Cortex of kidney (tissue), 1 donor: ENCODE data around the gene POLR3A.

Source experiments
- DNase-seq: peaks from one replicate; lab custom pipeline; 2025; lab: John Stamatoyannopoulos, UW

POLR3A gene

DNA sequence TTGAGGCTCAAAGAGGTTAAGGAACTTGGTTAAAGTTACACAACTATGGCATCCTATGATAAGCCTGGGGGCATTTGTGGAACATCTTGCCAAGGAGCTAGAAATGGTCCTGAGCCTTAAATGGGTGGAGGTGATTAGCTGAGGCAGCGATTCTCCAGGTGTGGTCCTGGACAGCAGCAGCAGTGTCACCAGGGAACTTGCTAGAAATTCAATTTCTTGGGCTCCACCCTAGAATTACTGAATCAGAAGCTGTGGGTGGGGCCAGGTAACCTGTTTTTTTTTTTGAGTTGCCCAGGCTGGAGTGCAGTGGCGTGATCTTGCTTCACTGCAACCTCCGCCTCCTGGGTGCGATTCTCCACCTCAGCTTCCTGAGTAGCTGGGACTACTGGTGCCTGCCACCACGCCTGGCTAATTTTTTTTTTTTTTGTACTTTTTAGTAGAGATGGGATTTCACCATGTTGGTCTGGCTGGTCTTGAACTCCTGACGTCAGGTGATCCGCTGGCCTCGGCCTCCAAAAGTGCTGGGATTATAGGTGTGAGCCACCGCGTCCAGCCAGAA lies 17.5 kb upstream of the POLR3A start:
- no peak for DNase-seq

- no peak for DNase-seq
These were observed 16.5 kb upstream of the POLR3A start for GRCh38 chr10:78045856-78046255.

DNA sequence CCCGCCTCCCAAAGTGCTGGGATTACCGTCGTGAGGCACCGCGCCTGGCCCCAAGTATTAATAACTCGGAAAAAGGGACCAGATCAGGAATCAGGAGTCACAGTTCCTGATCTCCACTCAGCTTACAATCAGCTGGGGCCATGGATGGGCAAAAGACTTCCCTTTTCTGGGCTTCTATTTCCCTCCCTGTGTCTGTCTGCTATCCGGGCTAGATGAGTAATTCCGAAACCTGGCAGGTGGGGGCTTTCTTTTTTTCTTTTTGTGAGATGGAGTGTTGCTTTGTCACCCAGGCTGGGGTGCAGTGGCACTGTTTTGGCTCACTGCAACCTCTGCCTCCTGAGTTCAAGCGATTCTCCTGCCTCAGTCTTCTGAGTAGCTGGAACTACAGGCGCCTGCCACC lies 15.9 kb upstream of the POLR3A start:
- no peak for DNase-seq

- no peak for DNase-seq
These were observed 15.4 kb upstream of the POLR3A start for GRCh38 chr10:78044699-78045098.

DNA sequence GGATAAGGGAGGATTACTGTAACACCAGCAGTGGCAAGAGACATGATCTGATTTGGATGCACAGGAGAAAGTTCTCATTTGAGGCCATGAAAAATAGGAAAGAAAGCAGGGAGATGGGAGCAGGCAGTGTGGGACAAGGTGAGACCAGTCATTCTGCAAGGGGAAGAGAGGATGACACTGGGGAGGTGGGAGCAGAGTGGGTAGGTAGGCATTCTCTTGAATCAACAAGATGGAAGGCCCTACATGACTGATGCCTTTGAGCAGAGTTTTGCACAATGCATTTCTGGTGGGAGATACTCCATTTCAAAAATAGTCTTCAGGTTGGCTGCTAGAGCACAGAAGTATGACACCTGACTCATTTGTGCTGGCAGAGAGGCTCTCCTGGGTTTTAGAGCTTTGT lies 14.9 kb upstream of the POLR3A start:
- no peak for DNase-seq

- DNase-seq: no peak
These were observed 13.4 kb upstream of the POLR3A start for GRCh38 chr10:78042752-78043104.

DNA sequence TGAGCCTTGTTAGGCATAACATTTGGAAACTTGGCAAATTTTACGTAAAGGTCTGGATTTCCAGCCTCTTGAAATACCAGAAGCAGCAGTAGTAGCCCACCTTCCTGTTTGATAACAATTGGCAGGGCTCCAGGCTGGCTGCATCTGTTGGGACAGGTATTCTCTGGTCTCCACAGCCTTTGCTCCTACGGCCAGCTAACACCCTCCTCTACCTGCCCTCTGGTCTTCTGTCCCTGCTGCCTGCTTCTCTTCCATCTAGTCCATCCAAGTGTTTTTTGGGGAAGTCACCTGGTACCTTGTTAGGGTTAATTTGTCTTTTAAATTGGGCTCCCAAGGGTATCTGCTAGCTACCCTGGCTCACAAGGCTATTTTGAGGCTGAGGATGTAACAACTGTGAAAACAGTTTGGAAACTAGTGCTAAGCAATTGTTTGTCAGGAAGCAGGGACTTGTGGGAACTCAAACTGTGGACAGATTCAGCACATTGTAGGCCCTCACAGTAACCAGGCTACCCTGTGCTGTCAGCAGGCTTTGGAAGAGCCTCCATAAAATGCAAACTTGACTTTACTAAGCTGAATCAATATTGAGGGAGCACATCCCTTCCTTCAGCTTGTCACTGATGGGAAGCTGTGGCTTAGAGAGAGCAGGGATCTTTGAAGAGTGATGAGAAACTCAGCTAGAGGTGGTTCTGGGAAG lies 12.9 kb upstream of the POLR3A start:
- no peak for DNase-seq

- no peak for DNase-seq
These were observed 12.1 kb upstream of the POLR3A start for GRCh38 chr10:78041170-78042057.

GRCh38 chr10:78039743-78040142 lies 10.4 kb upstream of the POLR3A start:
- no peak for DNase-seq

GRCh38 chr10:78038791-78039547 lies 9.7 kb upstream of the POLR3A start:
- DNase-seq: no peak

DNA sequence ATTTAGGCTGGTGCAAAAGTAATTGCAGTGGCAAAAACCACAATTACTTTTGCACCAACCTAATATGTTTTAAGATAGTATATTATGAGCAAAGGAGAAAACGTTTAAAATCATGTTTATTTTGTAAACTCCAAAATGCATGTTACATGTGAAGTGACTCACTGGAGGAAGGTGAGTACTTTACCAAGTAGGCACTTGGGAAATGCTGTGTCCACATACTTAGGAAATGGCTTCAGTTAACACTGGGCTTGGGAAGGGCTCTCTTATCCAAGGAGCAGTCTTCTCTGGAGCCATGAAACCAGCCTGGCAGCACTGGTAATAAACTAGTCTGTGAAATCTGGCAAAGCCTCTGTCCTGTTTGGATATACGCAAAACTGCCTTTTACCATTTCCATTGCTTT lies 8.8 kb upstream of the POLR3A start:
- no peak for DNase-seq

DNA sequence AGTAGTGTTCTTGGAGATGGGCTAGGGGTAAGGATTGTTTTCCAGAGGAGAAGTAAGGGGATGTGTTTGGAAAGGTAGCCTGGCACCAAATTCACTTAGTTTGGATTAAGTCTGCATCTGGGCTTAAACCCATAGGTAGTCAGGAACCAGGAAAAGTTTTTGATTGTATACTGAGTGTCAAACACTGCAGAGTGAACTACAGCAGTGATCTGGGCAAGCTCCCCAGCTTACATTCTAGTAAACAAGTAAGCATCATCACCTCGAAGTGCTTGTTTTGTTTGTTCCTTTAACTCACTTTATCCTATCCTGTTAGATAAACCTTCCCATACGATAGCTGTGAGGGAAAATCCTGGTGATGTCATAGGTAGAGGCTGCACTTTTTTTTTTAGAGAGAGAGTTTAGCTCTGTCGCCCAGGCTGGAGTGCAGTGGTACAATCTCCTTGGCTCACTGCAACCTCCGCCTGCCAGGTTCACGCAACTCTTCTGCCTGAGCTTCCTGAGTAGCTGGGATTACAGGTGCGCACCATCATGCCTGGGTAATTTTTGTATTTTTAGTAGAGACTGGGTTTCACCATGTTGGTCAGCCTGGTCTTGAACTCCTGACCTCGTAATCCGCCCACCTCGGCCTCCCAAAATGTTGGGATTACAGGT lies 6.7 kb upstream of the POLR3A start:
- no peak for DNase-seq

DNA sequence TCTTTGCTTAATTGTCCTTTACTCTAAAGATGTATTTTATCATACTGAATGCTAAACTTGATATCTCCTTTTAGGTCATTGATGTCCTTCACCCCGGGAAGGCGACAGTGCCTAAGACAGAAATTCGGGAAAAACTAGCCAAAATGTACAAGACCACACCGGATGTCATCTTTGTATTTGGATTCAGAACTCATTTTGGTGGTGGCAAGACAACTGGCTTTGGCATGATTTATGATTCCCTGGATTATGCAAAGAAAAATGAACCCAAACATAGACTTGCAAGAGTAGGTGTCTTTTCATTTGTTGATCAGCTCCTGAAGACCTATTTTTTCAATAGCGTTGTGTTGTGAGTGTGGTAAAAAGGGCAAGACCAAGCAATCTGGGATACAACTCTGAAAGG lies 6.1 kb upstream of the POLR3A start:
- no peak for DNase-seq

DNA sequence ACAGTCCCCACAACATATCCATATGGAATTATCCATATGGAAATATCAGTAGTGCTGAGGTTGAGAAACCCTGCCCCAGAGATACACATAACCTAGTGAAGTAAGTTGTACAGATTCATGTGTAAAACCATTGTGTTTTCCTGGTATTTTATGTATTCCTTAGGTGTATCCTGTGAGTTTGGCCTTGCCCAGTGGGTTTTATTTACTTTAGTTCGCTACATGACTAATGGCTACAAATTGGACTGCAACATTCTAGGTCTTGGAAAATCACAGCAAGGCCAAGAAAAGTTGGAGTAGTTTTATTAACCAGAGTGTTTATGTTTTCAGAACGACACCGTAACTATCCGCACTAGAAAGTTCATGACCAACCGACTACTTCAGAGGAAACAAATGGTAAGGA lies 5.7 kb upstream of the POLR3A start:
- no peak for DNase-seq

DNA sequence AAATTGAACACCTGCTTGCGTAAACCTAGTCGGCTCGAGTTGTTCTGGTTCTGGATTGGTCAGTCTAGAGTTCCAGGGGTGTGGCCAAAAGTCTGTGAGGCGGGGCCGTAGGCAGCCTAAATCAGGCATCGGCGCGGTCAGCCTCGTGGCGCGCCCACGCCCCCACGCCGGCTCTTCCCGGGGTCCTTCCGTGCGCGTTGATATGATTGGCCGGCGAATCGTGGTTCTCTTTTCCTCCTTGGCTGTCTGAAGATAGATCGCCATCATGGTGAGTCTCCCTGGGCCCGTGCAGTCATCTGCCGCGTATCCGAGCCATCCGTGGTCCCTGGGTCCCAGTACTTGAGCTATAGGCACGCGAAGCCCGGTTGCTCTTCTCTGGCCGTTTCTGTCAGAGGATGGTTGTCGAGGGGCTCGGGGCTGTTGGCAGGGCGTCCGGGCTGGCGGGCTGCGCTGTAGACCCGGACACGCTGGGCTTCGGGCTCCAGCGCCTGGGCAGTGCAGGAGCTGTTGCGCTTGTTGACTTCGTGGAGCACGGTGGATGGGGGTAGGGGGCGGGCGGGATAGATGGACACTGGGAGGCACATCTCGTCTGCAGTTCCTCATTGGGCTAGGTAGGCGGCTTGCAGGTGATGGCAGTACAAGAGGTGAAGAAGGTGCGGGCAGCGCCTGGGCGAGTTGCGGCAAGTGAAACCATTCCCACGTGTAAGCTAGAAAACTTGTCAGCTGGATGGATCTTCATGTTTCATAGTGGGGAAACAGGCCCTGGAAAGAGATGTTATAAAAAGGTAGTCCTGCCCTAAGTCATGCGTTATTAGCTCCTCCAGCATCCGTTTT lies 4.5 kb upstream of the POLR3A start, which contains the start of gene RPS24:
RPS24 (plus strand) TSS at position 227 of the 834 bp plus-strand sequence; CDS start at position 266, 39 bp downstream.
- DNase-seq: peak; percentile 28

GRCh38 chr10:78033387-78033636 lies 4.0 kb upstream of the POLR3A start:
- DNase-seq: no peak

GRCh38 chr10:78028438-78029268 lies 662 bp downstream of the POLR3A start:
- no peak for DNase-seq

DNA sequence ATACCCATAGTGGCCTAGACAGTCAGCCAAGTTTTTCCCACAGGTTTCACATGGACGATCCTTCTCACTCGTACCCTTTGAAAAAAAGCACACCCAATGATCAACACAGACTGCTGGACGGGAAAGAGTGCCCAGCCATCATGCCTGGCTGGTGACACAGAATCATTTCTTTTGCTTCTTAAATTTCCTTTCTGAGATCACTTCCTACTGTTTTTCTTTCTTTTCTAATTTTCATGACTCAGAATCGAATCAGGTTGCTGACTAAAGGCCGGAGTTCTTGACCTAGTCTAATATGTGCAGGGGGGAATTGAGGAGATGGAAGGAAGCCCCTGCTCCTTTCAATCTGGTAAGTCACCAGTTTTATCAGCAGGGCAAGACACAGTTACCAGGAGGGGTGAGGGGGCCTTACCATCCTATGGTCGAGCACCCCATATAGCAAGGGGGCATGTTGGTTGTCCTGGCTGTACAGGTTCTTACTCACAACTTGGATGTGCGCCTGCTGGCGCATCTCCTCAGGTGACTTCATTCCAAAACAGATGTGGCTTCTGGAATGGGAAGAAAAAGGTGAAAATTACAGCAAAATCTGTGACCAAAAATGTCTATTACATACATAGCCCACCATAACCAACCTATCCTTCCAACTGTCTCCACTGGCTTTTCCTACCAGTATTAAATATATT lies 3.5 kb downstream of the POLR3A start:
- no peak for DNase-seq

DNA sequence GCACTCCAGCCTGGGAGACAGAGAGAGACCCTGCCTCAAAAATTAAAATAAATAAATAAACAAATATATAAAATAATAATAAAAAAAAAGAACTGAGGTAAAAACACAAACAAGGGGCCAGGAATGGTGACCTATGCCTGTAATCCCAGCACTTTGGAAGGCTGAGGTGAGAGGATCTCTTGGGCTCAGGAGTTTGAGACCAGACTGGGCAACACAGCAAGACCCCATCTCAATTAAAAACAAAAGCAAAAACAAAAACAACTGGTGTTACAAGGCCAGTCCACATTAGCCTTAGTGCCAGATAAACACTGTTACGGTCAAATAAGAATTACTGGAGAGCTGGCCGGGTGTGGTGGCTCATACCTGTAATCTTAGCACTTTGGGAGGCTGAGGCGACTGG lies 5.6 kb downstream of the POLR3A start:
- DNase-seq: no peak

- DNase-seq: no peak
These were observed 8.1 kb downstream of the POLR3A start for GRCh38 chr10:78021201-78021600.
